ENCODE results near the gene OSTF1.

GRCh38 chr9:75116306-75116705, 28.0 kb downstream of the OSTF1 start:
- TF ChIP-seq CTCF (conservative IDR thresholded peaks at IDR 0.05; ENCODE audit: low read depth in 2 of 2) (no peak), EZH2phosphoT487 (IDR thresholded peaks at IDR 0.05; ENCODE audit: unreplicated experiment) (no peak), REST (IDR thresholded peaks at IDR 0.05; ENCODE audit: unreplicated experiment) (no peak), POLR2AphosphoS5 (IDR thresholded peaks at IDR 0.05; ENCODE audit: low read depth) (no peak), EZH2 (IDR thresholded peaks at IDR 0.05; ENCODE audit: low read depth, unreplicated experiment) (no peak), JUNB (IDR thresholded peaks at IDR 0.05; ENCODE audit: unreplicated experiment) (no peak), ETS1 (IDR thresholded peaks at IDR 0.05) (no peak)
